Stimulated activated CD4-positive, alpha-beta T cell treated with anti-CD3 and anti-CD28 coated beads, Interleukin-4, amount 100 ng/mL, for 4 hours (primary cell): ENCODE data around the gene MYO15B.

ENCODE experiments used
- DNase-seq, 2 experiments: peaks; one replicate each; pipeline ENCODE4 v3.0.0-alpha.2; 2020

Gene MYO15B

GRCh38 chr17:75587675-75588595, at the start of gene MYO15B:
TSS of gene MYO15B (plus strand) at chr17:75587800. CDS start at chr17:75588058, 258 bp downstream.
- peak; percentile 54 to 60 for DNase-seq

DNA sequence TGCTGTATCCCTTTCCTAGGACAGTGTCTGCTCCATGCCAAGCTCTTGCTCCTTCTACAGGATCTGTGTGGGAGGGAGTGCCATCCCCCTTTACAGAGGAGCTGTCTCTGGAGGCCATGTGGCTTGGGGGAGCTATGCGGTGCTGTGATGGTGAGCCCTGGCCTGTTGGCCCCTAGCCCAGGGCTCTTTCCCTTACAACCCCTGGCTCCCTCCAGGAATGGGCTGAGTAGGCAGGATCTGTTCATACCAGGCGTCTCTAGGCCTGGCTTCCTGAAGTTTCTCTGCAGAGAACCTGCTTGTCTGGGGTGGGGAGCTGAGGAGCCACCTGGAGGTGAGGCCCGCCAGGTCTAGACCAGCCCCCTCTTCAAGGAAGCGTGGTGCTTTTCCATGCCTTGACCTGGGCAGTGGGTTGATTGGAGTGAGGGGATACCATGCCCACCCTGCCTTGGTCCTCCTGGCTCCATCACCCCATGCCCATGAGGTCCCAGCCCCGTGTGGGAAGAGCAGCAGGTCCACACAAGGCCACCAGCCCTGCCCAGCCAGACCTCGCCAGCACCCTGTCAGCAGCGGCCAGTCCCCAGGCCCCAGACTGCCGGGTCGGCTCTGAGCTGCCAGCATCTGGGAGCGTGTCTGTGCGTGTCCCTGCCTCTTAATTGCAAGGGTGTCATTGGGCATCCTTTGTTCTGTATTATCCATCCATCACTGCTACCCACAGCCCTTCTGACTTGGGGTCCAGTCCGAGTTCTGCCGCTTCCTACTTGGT, 47.5 kb upstream of the MYO15B start:
- no peak for DNase-seq

GRCh38 chr17:75540923-75541503, 46.6 kb upstream of the MYO15B start:
- DNase-seq, result no peak

GRCh38 chr17:75542229-75542628, 45.4 kb upstream of the MYO15B start:
- no peak for DNase-seq

- DNase-seq, result no peak
These were observed 44.8 kb upstream of the MYO15B start for GRCh38 chr17:75542728-75543336.

GRCh38 chr17:75544250-75544649, 43.4 kb upstream of the MYO15B start:
- DNase-seq, result no peak

- no peak for DNase-seq
These were observed 41.4 kb upstream of the MYO15B start for GRCh38 chr17:75546181-75546580.

- no peak for DNase-seq
These were observed 40.5 kb upstream of the MYO15B start for GRCh38 chr17:75547091-75547490.

GRCh38 chr17:75548813-75549212, 38.8 kb upstream of the MYO15B start:
- DNase-seq, result no peak

DNA sequence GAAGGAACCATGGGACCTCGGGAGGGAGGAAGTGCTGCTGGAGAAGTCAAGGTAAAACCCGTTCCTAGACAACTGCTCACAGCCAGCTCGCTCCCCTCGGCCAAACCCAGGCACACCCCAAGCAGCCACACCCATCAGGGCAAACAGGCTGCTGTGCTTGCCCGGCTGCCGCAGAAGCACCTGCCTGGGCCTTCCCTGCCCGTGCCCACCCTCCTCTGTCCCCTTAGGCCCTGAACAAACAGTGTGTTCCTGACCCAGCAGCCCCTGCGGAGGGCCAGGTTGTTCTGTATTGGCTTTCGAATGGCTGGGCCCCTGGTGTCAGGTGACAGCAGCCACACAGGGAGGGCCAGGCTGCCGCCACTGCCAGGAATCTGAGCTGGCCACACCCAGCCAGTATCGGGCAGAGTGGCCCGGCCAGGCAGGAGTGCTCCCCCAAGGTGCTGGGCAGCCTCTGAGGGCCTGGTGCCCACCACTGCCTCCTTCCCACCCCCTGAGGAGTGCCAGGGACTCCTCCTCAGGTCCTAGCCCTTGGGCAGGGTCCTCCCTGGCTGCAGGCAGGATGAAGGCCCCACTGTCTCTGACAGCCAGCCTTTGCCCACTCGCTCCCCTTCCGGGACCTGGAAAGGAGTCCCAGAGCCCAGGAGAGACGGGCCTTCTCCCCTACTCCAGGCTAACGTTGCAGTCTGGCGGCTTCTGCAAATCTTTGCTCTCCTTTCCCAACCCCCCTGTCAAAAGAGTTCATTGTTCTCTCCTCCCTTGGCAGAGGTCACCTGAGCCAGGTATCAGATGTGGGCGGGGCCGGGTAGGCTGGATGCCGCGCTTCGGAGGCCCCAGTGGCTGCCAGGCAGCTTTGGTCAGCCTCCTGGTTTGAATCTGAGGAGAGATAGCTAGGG, 38.1 kb upstream of the MYO15B start:
- DNase-seq, result no peak

DNA sequence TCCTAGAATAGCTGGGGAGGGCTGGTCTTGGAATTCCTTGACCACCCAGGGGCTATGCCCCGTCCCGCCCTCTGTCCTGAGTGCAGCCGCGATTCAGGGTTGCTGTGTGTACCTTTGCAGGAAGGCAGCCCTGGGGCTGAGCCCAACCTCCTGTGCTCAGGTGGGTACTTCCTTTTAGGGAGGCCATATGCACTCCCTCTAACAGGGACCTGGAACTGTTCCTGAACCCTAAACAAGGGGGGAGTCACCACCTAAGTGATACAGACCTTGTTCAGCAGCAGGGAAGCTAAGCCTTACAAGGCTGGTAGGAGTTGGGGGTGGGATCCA, 37.5 kb upstream of the MYO15B start:
- DNase-seq, result no peak

DNA sequence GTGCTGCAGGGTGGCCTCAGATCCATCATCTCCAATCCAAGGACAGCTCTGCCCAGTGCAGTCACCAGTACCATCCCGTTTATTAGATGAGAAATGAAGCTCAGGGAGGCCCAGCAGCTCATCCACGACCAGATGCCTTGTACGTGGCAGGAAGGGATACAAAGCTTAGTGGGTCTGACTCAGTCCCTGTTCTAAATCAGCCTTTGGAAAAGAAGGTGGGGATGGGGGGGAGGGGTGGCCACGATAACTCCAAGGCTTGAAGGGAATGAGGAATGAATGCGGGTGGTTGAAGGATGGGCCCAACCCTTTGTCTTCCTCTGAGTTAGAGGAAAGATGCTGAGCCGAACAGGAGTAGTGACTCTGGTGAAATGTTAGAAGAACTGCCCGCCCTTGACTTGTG, 36.3 kb upstream of the MYO15B start:
- DNase-seq, result no peak

DNA sequence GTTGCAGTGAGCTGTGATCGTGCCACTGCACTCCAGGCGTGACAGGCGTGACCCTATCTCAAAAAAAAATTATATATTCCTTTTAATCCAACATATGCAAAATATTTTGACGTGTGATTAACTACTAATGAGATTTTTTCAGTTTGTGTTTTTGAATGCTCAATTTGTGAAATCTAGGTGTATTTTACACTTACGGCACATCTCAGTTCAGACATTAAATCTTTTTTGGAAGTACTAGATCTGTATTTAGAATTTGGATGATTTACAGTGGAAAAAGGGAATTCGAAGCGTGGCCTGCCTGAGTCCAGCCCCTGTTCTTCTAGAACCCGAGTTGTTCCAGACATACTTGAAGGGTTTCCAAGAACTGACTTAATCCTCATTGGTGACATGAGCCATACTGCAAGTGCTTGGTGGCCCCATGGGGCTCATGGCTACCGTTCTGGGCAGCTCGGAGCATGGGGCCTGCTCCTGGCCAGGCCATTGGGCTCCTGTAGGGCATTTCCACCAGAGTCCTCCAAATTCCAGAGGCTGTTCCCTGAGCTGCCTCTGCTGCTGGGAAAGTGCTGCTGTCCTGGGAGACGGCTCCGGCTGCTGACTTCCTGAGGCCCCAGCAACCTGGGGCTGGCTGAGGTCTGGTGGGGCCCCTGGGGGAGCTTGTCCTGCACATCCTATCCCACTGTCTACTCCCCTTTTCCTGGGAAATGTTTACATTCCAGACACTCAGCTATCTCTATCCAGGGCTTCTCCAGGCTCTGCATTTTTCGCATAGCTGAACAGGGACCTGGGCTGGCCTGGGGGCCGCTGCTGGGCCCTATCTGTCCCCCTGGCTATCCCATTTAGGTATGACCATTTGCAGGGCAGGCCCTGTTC, 34.9 kb upstream of the MYO15B start:
- DNase-seq, result no peak

- no peak for DNase-seq
These were observed 34.1 kb upstream of the MYO15B start for GRCh38 chr17:75553295-75554110.

- DNase-seq, result no peak
These were observed 31.9 kb upstream of the MYO15B start for GRCh38 chr17:75555679-75556153.

DNA sequence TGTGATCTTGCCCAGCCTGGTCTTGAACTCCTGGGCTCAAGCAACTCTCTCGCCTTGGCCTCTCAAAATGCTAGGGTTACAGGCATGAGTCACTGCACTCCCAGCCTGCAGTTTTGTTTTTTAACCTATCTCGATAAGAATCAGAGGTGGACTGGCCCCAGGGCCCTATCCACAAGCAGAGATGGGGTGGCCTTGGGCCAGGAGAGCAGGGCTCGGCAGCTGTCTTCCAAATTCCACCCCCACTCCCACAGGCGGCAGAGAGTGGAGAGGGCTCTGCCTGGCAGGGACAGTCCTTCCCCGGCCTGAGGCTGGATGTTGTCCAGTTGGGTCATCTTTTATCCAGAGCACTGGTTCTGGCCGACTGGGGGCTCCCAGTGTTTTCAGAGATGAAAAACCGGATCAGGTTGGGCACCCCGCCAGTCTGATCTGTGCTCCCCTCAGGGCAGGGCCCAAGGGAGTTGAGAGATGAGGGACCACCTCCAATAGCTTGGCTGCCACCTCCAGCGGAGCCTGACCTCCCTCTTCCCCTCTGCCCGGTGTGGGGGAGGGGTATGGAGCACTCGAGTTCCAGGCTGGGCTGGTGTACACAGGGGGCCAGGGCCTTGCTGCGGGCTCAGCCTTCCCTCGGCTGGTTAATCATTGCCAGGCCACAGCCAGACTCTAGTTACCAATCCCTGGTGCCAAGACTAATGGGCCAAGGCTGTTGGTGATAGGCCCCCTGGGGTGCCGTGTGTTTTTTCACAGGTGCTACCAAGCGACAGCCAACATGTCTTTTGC, 30.3 kb upstream of the MYO15B start:
- DNase-seq, result no peak

DNA sequence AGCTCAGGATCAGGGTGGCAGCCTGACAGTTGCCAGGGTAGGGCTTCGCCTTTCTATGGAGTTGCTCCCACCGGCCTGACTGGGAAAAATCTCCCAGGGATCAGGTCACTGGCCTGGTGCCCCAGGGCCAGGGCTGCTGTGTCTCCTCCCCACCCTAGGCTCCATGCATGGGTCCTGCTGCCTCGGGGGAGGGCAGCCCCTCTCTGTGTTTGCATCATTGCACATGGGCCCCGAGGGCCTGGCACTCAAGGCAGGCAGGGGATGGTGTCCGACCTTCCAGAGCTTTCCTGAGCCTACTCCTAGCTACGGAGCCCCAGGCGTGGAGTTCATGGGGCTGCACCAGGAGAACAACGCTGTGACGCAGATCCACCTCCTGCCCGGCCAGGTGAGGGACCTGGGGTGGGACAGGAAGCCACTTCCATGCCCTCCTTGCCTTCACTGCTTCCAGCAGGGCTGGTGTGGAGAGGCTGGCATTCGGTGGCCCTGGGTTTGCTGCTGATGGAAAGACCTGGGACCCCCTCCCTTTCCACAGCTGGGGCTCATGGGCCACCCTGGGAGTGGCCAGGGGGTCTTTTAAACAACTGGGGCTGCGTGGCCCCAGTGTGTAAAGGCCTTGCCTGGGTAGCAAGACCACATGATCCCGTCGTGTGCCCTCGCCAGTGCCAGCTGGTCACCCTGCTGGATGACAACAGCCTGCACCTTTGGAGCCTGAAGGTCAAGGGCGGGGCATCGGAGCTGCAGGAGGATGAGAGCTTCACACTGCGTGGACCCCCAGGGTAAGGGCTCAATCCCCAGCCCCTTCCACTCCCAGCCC, 29.5 kb upstream of the MYO15B start:
- no peak for DNase-seq
